A549 (cell line): Measurements from ENCODE around the gene FBXO2. TPM values are rescaled to one million over a fixed set of nuclear protein-coding genes. Genes with fewer than 3 reads are reported as not detected.

ENCODE experiments used
- ATAC-seq, 2 experiments: fragments of 200-7000 bp in 1 of 2; fragments of >200 bp in 1 of 2; cut with Nextera tagmentation in 1 of 2; cut with Tn5 transposase in 1 of 2; 3 replicates each; pipeline versions ENCODE4 v1.8.0 to v1.9.1; 2018 to 2020; ENCODE audit warnings: mild to moderate bottlenecking in 1 of 2, moderate library complexity in 1 of 2
- CTCF ChIA-PET: fragments of 300-600 bp; sonication (Branson Sonifier 250); formaldehyde crosslinking; extraction: SDS; loops from one replicate; lab custom pipeline; 2021; ENCODE audit warnings: antibody characterized with exemption, inconsistent platforms; lab: Yijun Ruan, JAX
- POLR2A ChIA-PET: fragments of 350-600 bp; formaldehyde crosslinking; extraction: SDS; loops from one replicate; lab custom pipeline; 2021; ENCODE audit warnings: antibody characterized with exemption, inconsistent platforms; lab: Yijun Ruan, JAX
- DNase-seq, 2 experiments: peaks; one replicate each; pipeline versions ENCODE4 v3.0.0 to v3.0.0-alpha.2; 2011 to 2016; ENCODE audit warnings: low read depth in 1 of 2, low spot score in 1 of 2
- FAIRE-seq: peaks from 2 replicates; lab custom pipeline; 2011; peaks lifted over from hg19 to GRCh38; lab: Jason Lieb, UNC
- H3K27ac ChIP-seq, 2 experiments: fragments of >200 bp; sonication (Bioruptor Twin); formaldehyde crosslinking; 3 replicates each; pipeline ENCODE4 v1.5.1; 2016 to 2017
- H3K4me1 ChIP-seq: fragments of >200 bp; sonication (Bioruptor Twin); formaldehyde crosslinking; 3 replicates; pipeline ENCODE4 v1.6.1; 2016
- H3K4me2 ChIP-seq: fragments of >200 bp; sonication (Bioruptor Twin); formaldehyde crosslinking; 3 replicates; pipeline ENCODE4 v1.6.1; 2016
- H3K4me3 ChIP-seq: fragments of >200 bp; sonication (Bioruptor Twin); formaldehyde crosslinking; 3 replicates; pipeline ENCODE4 v1.5.1; 2016
- H3K9me3 ChIP-seq: fragments of >200 bp; sonication (Bioruptor Twin); formaldehyde crosslinking; 3 replicates; pipeline ENCODE4 v1.6.1; 2016
- CEBPB ChIP-seq, 2 experiments: fragments of >200 bp in 1 of 2; sonication (Bioruptor Twin) in 1 of 2; formaldehyde crosslinking in 1 of 2; IDR thresholded peaks; 2 replicates each; pipeline ENCODE4 v1.6.1; 2012 to 2016
- E2F6 ChIP-seq: IDR thresholded peaks from 2 replicates; pipeline ENCODE4 v1.6.1; 2012; ENCODE audit warnings: low read depth, borderline replicate concordance
- EHF ChIP-seq: fragments of 250-450 bp; sonication (Bioruptor Pico); IDR thresholded peaks from 2 replicates; pipeline ENCODE4 v1.5.0; 2020; ENCODE audit warnings: mild to moderate bottlenecking
- EHMT2 ChIP-seq: fragments of 200-600 bp; sonication (generic); IDR thresholded peaks from 2 replicates; pipeline ENCODE4 v1.6.1; 2016; ENCODE audit warnings: antibody characterized with exemption, low read depth, mild to moderate bottlenecking, moderate library complexity
- ELK1 ChIP-seq: fragments of 150-350 bp; IDR thresholded peaks from 2 replicates; pipeline ENCODE4 v1.6.1; 2014; ENCODE audit warnings: low read depth, mild to moderate bottlenecking, low read length
- ESRRA ChIP-seq: fragments of 150-350 bp; IDR thresholded peaks from 2 replicates; pipeline ENCODE4 v1.6.1; 2014; ENCODE audit warnings: mild to moderate bottlenecking, low read length, borderline replicate concordance
- GATA3 ChIP-seq: IDR thresholded peaks from 2 replicates; pipeline ENCODE4 v1.6.1; 2012; ENCODE audit warnings: borderline replicate concordance
- HMGXB4 ChIP-seq: fragments of 250-450 bp; sonication (Bioruptor Pico); IDR thresholded peaks from 2 replicates; pipeline ENCODE4 v1.5.0; 2021; ENCODE audit warnings: mild to moderate bottlenecking, moderate library complexity, borderline replicate concordance
- MAFK ChIP-seq: fragments of 450-650 bp; IDR thresholded peaks from 2 replicates; pipeline ENCODE4 v1.6.1; 2014; ENCODE audit not compliant: partially characterized antibody
- PBX3 ChIP-seq: IDR thresholded peaks from 2 replicates; pipeline ENCODE4 v1.6.1; 2012
- POLR2A ChIP-seq: IDR thresholded peaks from 2 replicates; pipeline ENCODE4 v1.6.1; 2012; ENCODE audit warnings: mild to moderate bottlenecking, low read length
- RAD21 ChIP-seq, 2 experiments: fragments of >200 bp in 1 of 2; sonication (Bioruptor Twin) in 1 of 2; formaldehyde crosslinking in 1 of 2; IDR thresholded peaks in 1 of 2; conservative IDR thresholded peaks in 1 of 2; 2 replicates in 1 of 2; 3 replicates in 1 of 2; pipeline ENCODE4 v1.6.1; 2012 to 2018; ENCODE audit warnings: inconsistent platforms in 1 of 2
- REST ChIP-seq: fragments of 200-600 bp; sonication (generic); IDR thresholded peaks from 2 replicates; pipeline ENCODE4 v1.6.1; 2016; ENCODE audit warnings: antibody characterized with exemption, mild to moderate bottlenecking, moderate library complexity
- ZSCAN20 ChIP-seq: fragments of 250-450 bp; sonication (Bioruptor Pico); IDR thresholded peaks from 2 replicates; pipeline ENCODE4 v1.8.0; 2022; ENCODE audit warnings: mild to moderate bottlenecking, moderate library complexity
- WGBS: methylation state at CpG from one replicate; pipeline ENCODE4 v1.1.6; 2017; ENCODE audit errors: missing lambda C conversion rate; 5-methylcytosine and 5-hydroxymethylcytosine counted together
- polyA plus RNA-seq, 4 experiments: library from polyadenylated mRNA; depleted of rRNA in 3 of 4; stranded (reverse); fragments of >200 nt; fragmentation: RNase III in 1 of 4; extraction: RNeasy Plus Mini Kit Qiagen cat#74134 plus additional on column Dnase treatment in 1 of 4; gene quantifications; 2 replicates in 3 of 4; 3 replicates in 1 of 4; pipeline ENCODE4 v1.2.3, GENCODE V29; 2011 to 2017
- TF ChIP-seq, protein P1 (sequence below): fragments of >200 bp; sonication (Bioruptor Twin); formaldehyde crosslinking; IDR thresholded peaks from 3 replicates; pipeline ENCODE4 v1.6.1; 2016
- TF ChIP-seq, protein P2 (sequence below): fragments of >200 bp; sonication (Bioruptor Twin); formaldehyde crosslinking; IDR thresholded peaks from 3 replicates; pipeline ENCODE4 v1.5.1; 2016

Gene FBXO2
- polyA plus RNA-seq, 2 of the 4 experiments (the other 2 are of a cell fraction) = 8.5 to 31.2 TPM

DNA sequence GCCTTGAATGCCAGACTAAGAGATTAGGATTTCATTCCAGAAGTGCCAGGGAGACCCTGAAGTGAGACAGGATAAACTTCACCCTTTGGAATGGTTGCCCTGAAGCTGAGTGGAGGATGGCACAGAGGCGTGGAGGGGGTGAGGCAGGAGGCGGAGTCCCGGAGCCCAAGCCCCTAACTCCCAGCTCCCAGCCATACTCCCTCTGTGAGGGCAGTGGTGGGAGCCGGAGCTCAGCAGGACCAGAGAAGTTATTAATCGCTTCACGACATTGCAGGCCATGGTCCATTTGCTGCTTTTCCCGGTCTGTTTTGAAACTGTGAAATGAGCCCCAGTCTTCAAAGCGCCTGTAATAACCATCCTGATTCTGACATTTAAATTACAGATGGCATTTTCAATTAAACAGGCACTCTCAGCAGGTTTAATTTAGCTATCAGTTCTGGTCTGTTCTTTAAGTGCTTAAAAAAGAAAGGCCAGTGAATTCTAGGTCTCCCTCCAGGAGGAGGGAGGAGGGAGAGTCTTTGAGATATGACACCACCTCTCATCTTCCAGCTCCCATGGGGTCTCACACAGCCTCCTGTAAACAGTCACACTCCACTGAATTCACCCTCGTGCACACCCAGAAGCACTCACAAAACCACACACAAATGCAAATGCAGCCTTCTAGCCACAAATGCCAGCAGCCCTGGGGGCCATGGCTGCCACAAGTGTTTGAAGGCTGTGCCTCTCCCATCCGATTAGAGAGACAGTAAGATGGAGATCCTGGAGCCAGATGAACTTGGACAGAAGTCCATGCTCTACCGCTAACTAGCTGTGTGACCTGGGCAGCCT, 19.6 kb downstream of the FBXO2 start:
- POLR2A ChIA-PET = no interaction called here

GRCh38 chr1:11629184-11630016, 24.8 kb downstream of the FBXO2 start:
- WGBS = 25% methylated on average over 13 of the region's 15 CpGs
- Histone ChIP-seq H3K4me2 (no peak overlapping the region), H3K9me3 (no peaks in the 10 kb centered on the region), H3K27ac (no peak overlapping the region), H3K4me3 (no peak overlapping the region), H3K4me1 (no peaks in the 10 kb centered on the region)
- ChIA-PET POLR2A (no interaction called here), CTCF (interaction anchor here (1.3 to 1.6 kb wide), 3 partner anchors 12 to 21 kb away, joined by 3 to 5 read pairs (median 4); no protein-coding TSS in a partner anchor)
- DNase-seq (no peak), ATAC-seq (no peak), FAIRE-seq (no peak)
- TF ChIP-seq REST (no peak), ZSCAN20 (CRISPR knock-in tag) (no peak), CEBPB (IDR thresholded peaks at IDR 0.05) (no peak), ESRRA (no peak), POLR2A (no peak), RAD21 (conservative IDR thresholded peaks at IDR 0.05 in 1 of 2, IDR thresholded peaks at IDR 0.05 in 1 of 2) (no peak), GATA3 (no peak), MAFK (no peak), E2F6 (no peak), PBX3 (no peak), ELK1 (no peak)
- TF ChIP-seq, protein P1, sequence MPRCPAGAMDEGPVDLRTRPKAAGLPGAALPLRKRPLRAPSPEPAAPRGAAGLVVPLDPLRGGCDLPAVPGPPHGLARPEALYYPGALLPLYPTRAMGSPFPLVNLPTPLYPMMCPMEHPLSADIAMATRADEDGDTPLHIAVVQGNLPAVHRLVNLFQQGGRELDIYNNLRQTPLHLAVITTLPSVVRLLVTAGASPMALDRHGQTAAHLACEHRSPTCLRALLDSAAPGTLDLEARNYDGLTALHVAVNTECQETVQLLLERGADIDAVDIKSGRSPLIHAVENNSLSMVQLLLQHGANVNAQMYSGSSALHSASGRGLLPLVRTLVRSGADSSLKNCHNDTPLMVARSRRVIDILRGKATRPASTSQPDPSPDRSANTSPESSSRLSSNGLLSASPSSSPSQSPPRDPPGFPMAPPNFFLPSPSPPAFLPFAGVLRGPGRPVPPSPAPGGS = no peak
- TF ChIP-seq, protein P2, sequence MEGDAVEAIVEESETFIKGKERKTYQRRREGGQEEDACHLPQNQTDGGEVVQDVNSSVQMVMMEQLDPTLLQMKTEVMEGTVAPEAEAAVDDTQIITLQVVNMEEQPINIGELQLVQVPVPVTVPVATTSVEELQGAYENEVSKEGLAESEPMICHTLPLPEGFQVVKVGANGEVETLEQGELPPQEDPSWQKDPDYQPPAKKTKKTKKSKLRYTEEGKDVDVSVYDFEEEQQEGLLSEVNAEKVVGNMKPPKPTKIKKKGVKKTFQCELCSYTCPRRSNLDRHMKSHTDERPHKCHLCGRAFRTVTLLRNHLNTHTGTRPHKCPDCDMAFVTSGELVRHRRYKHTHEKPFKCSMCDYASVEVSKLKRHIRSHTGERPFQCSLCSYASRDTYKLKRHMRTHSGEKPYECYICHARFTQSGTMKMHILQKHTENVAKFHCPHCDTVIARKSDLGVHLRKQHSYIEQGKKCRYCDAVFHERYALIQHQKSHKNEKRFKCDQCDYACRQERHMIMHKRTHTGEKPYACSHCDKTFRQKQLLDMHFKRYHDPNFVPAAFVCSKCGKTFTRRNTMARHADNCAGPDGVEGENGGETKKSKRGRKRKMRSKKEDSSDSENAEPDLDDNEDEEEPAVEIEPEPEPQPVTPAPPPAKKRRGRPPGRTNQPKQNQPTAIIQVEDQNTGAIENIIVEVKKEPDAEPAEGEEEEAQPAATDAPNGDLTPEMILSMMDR = no peak

More for the DNA sequence above, 19.6 kb downstream of the FBXO2 start:
- Histone ChIP-seq H3K9me3 (no peaks in the 10 kb centered on the region), H3K4me1 (no peaks in the 10 kb centered on the region), H3K27ac (no peak overlapping the region), H3K4me2 (no peak overlapping the region), H3K4me3 (no peak overlapping the region)
- DNase-seq (no peak), FAIRE-seq (no peak), ATAC-seq (no peak)
- 59% methylated on average over 10 of the region's 11 CpGs for WGBS
- CTCF ChIA-PET = interaction anchor here (1.1 to 3.2 kb wide), 6 partner anchors 8 to 597 kb away, joined by 4 to 17 read pairs (median 5); no protein-coding TSS in a partner anchor
- TF ChIP-seq HMGXB4 (CRISPR knock-in tag) (no peak), EHF (CRISPR knock-in tag) (no peak), EHMT2 (no peak), MAFK (no peak)
